Stromal cell of bone marrow (primary cell): Measurements from ENCODE around the gene CEBPZ.

ENCODE experiments used
- DNase-seq: peaks from one replicate; pipeline ENCODE4 v3.0.0-alpha.2; 2012; ENCODE audit warnings: low read depth

CEBPZ gene

DNA sequence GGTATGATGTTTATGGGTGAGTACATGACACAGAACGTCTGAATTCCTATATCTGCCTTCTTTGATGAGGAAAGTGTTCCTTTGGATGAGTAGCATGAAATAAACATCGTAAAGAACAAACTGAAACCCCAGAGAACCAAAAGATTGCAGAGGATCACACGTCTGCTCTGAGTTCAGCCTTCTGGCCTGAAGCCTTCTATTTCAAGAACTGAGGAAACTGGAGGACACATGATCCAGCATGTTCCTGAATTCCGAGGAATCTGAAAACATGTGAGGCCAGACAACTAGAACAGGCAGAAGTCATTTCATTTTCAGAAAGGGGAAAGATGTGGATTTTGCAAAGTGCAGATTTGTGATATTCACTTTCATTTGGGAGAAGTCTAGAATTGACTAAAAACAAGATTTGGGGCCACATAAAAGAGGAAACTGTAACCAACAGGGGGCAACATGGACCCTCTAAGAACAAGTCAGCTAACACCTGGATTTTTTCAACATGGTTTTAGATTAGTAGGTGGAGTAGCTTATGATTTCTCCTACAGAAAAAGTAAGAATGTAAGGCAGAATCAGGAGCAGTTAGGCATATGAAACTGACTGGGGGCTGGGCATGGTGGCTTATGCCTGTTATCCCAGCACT, 51.3 kb downstream of the CEBPZ start:
- DNase-seq: no peak

DNA sequence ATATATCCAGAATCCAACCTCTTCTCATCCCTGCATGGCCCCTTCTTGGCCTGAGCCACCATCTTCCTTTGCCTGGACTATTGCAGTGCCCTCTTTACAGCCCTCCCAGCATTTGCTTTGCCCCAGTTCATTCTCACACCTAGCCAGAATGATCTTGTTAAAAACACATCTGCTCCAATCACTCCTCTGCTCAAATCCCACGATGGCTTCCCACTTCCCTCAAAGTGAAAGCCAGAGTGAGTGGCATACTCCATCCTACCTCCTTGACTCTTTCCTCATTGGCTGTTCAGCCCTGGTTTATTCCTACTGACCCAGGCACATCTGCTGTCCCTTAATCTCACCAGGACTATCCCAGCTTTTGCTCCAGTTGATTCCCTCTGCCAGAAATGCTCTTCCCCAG, 57.7 kb downstream of the CEBPZ start:
- DNase-seq: no peak

- no peak for DNase-seq
Observed at GRCh38 chr2:37171624-37171950, 59.8 kb downstream of the CEBPZ start.

- no peak for DNase-seq
Observed at GRCh38 chr2:37168217-37168981, 63.0 kb downstream of the CEBPZ start.

- no peak for DNase-seq
Observed at GRCh38 chr2:37167636-37168180, 63.7 kb downstream of the CEBPZ start.

GRCh38 chr2:37164757-37165156, 66.6 kb downstream of the CEBPZ start:
- DNase-seq: no peak

DNA sequence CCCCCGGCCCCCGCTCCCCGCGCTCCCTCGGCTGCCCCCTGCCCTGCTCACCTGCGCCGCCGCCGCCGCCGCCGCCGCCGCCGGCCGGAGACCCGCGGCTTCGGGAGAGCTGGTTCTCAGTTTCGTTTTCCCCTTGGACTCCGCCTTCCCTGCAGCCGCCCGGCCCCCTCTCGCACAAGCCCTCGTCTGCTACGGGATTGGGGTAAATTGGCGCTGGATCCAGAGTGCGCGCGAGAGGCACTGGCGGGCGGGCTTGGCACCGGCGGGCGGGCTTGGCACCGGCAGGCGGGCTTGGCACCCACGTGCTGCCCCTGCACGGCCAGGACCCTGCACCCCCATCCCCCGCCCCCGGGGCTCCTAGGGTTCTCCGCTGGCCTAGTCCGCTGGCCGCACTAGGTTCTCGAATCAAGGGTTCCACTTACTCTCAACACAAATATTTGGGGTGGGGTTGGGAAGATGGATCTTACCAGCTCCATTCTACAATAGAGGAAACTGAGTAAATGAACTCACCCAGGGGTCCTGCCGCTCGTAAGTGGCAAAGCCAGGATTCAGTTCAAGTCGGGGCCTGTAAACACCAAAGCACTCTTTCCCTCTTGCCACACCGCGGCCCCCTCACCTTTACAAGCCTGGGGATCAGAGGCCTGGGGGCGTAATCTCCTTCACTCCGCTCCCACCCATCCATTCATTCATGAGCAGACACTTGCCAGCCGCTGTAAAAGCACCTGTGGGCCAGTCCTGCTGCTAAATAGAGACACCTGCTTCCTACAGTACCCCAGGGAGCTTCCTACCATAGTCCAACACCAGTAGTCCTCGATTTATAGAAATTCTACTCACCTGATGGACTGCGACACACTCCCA, 74.3 kb downstream of the CEBPZ start, which contains the start of gene EIF2AK2:
Gene EIF2AK2, minus strand, starts transcription at position 124 of the 858 bp plus-strand sequence. CDS start 9,174 bp downstream, outside the sequence.
- peak; percentile 80 for DNase-seq

DNA sequence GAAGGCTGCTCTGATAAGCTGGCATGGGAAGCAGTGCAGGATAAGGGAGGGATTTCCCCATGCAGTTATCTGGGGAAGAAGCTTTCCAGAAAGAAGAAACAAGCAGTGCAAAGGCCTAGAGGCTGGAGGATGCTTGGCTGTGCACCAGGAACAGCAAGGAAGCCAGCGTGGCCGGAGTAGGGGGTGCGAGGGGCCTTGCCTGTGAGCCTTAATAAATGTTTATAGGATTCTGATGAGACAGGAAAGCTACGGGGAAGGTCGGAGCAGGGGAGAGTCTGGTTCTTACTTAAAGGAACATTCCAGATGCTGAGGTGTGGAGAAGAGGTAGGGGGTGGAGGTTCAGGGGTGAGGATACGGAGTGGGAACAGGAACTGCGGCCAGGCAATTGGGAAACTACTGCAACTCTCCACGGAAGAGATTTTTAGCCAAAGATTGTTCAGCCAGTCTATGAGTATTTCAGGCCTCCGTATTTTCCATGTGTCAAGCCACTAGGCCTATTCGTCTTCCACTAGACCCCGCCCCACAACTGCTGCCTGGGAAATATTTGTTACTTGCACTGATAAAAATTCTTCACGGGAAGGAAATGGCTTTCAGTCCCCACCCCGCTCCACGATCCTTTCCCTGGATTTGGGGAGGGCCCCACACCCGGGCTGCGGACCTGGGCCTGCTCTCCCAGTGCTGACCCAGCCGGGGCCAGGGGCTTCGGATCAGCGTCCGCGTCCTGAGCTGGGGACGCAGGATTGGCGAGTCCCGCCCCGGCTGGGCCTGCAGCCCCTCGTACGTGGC, 75.1 kb downstream of the CEBPZ start:
- DNase-seq: no peak

- no peak for DNase-seq
Observed at GRCh38 chr2:37154785-37155184, 76.6 kb downstream of the CEBPZ start.

DNA sequence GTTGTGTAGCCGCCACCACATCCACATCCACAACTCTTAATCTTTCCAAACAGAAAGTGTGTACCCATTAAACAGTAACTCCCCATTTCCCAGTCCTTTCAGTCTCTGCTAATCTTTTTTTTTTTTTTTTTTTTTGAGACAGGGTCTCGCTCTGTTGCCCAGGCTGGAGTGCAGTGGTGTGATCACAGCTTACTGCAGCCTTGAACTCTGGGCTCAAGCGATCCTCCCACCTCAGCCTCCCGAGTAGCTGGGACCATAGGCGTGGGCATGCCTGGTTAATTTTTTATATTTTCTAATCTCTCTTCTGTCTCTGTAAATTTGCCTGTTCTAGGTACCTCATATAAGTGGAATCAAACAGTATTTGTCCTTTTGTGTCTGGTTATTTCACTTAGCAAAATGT, 78.2 kb downstream of the CEBPZ start:
- no peak for DNase-seq
